ENCODE data around the gene GPRIN3.
"Not testable (repeated sequence)": the region's sequence is repeated elsewhere in the genome, so short reads cannot be mapped to it uniquely, and the experiment has no call there.

The GPRIN3 gene

DNA sequence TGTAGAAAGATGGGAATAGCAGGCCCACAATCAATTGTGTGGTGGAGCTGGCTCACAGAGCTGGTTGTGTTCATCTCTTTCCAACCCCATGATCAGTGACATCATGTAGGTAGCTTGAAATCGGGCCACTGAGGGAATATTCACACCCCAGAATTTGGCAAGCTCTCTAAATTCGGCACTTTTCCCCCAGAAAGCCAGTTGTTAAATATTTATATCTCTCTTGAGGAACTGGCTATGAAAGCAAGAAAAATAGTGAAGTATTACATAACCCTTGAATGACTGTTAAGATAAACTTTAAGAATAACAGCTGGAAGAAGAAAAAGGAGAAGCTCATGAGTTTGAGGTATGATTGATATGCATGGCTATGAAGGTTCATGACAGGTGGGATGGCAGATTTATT lies 38.9 kb downstream of the GPRIN3 start:
- Histone ChIP-seq H3K36me3 (no peaks in the 10 kb centered on the region), H3K4me2 (no peak overlapping the region), H3K27ac (no peak overlapping the region), H4K20me1 (no peaks in the 10 kb centered on the region), H3K9ac (no peak overlapping the region), H3K9me3 (peaks cover 6% of the 10 kb centered on the region; the same call in 1 of the 2 replicates), H3K4me1 (peaks cover 8% of the 10 kb centered on the region), H3K27me3 (no peaks in the 10 kb centered on the region), H3K4me3 (no peak overlapping the region)
- TF ChIP-seq Cebpa-rat (IDR thresholded peaks at IDR 0.05), result no peak

GRCh38 chr4:89267846-89268245 lies 39.8 kb downstream of the GPRIN3 start:
- peaks cover 15% of the 10 kb centered on the region for H3K4me1 ChIP-seq
- H3K4me3 ChIP-seq, result no peak overlapping the region
- H4K20me1 ChIP-seq, result no peaks in the 10 kb centered on the region
- H3K9me3 ChIP-seq, result peaks cover 6% of the 10 kb centered on the region; the same call in 1 of the 2 replicates
- H3K4me2 ChIP-seq, result no peak overlapping the region
- no peaks in the 10 kb centered on the region for H3K36me3 ChIP-seq
- no peaks in the 10 kb centered on the region for H3K27me3 ChIP-seq
- no peak overlapping the region for H3K27ac ChIP-seq
- no peak for TF ChIP-seq Cebpa-rat (IDR thresholded peaks at IDR 0.05)
- H3K9ac ChIP-seq, result no peak overlapping the region

GRCh38 chr4:89267392-89267791 lies 40.2 kb downstream of the GPRIN3 start:
- Histone ChIP-seq H3K4me3 (no peak overlapping the region), H3K9me3 (peaks cover 6% of the 10 kb centered on the region; the same call in 1 of the 2 replicates), H3K27me3 (no peaks in the 10 kb centered on the region), H3K36me3 (no peaks in the 10 kb centered on the region), H4K20me1 (no peaks in the 10 kb centered on the region), H3K4me1 (peaks cover 15% of the 10 kb centered on the region), H3K27ac (no peak overlapping the region), H3K9ac (no peak overlapping the region), H3K4me2 (no peak overlapping the region)
- TF ChIP-seq Cebpa-rat (IDR thresholded peaks at IDR 0.05), result no peak

DNA sequence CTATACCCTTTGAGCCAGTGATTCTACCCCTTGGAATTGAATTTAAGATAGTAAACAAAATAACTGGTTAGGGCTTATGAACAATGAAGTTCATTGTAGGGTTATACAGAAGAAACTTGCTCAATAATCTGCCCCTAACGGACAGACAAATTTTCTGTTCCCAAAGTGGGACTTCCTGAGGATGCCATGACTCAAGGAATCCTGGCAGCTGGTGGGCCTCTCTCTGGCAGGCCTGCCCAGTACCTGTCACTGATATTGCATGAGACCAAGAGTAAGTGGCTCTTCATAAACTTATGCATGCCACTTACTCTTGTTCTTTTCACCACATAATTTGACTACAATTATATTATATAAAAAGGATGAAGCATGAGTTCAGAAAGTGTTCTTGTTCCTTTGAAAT lies 41.5 kb downstream of the GPRIN3 start:
- Histone ChIP-seq H3K4me2 (no peak overlapping the region), H4K20me1 (no peaks in the 10 kb centered on the region), H3K36me3 (no peaks in the 10 kb centered on the region), H3K9me3 (peaks cover 6% of the 10 kb centered on the region; the same call in 1 of the 2 replicates), H3K27ac (no peak overlapping the region), H3K4me1 (peaks cover 15% of the 10 kb centered on the region), H3K9ac (no peak overlapping the region), H3K27me3 (no peaks in the 10 kb centered on the region), H3K4me3 (no peak overlapping the region)
- no peak for TF ChIP-seq Cebpa-rat (IDR thresholded peaks at IDR 0.05)

DNA sequence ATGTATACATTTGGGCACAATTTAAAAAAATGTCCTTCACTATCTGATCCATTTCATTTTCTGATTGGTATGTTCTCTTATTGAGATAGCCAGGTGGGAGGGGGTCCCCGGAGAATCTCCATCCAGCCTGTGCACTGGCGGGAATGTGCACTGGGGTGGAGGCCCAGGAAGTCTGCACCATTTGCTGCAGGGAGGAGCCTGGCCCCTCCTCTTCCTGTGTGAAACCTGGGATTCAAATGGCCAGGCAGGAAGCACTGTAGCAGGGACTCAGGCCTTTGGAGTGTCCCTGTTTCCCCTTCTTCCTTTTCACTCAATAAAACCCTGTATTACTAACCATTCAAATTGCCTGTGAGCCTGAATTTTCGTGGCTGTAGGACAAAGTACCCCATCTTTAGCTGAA lies 44.3 kb downstream of the GPRIN3 start:
- no peaks in the 10 kb centered on the region for H3K27me3 ChIP-seq
- peak overlapping the region; percentile 34; the same call in 1 of the 2 replicates for H3K4me2 ChIP-seq
- no peak overlapping the region for H3K9ac ChIP-seq
- H3K9me3 ChIP-seq, result peaks cover 6% of the 10 kb centered on the region; the same call in 1 of the 2 replicates
- H3K36me3 ChIP-seq, result peaks cover 3% of the 10 kb centered on the region; the same call in 1 of the 2 replicates
- no peak overlapping the region for H3K27ac ChIP-seq
- H3K4me1 ChIP-seq, result peaks cover 19% of the 10 kb centered on the region
- no peak overlapping the region for H3K4me3 ChIP-seq
- no peak for TF ChIP-seq Cebpa-rat (IDR thresholded peaks at IDR 0.05)
- no peaks in the 10 kb centered on the region for H4K20me1 ChIP-seq

DNA sequence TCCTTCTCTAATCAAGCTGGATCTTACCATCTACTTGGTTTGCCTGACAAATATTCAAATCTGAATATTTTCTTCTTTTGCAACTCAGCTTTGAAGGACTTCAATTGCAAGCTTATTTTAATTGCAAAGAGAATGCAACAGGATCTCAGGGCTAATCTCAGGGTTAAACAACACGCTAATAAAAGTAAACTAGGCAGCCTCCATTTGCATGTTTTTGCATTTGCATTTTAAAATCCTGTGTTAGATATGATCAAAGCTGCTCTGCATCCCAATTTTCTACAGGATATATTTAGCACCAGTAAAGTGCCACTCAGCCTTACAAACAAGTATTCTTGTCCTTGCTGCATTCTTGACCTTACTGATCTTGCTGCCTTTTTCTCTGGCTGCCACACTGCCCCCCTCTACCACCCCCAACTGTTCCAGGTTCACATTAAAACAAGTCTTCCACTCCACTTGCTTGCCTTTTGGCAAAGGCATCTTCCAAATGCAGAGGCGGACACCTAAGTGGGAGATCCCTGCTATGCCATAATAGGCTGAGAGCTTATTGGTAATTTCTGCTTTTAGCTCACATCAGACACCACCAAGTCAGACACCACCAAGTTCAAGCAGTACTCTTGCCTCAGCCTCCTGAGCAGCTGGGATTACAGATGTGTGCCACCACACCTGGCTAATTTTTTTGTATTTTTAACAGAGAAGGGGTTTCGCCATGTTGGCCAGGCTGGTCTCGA lies 48.1 kb downstream of the GPRIN3 start:
- peaks cover 6% of the 10 kb centered on the region; the same call in 1 of the 2 replicates for H3K9me3 ChIP-seq
- no peak for TF ChIP-seq Cebpa-rat (IDR thresholded peaks at IDR 0.05)
- no peak overlapping the region for H3K4me3 ChIP-seq
- no peak overlapping the region for H3K27ac ChIP-seq
- H3K36me3 ChIP-seq, result peaks cover 3% of the 10 kb centered on the region; the same call in 1 of the 2 replicates
- H3K4me2 ChIP-seq, result no peak overlapping the region
- peaks cover 19% of the 10 kb centered on the region for H3K4me1 ChIP-seq
- H4K20me1 ChIP-seq, result no peaks in the 10 kb centered on the region
- H3K27me3 ChIP-seq, result no peaks in the 10 kb centered on the region
- no peak overlapping the region for H3K9ac ChIP-seq

GRCh38 chr4:89258506-89258905 lies 49.1 kb downstream of the GPRIN3 start:
- Histone ChIP-seq H3K36me3 (peaks cover 3% of the 10 kb centered on the region; the same call in 1 of the 2 replicates), H3K27me3 (no peaks in the 10 kb centered on the region), H3K27ac (no peak overlapping the region), H3K9me3 (peaks cover 4% of the 10 kb centered on the region; the same call in 1 of the 2 replicates), H4K20me1 (no peaks in the 10 kb centered on the region), H3K4me3 (no peak overlapping the region), H3K4me2 (no peak overlapping the region), H3K9ac (no peak overlapping the region), H3K4me1 (peaks cover 9% of the 10 kb centered on the region)
- TF ChIP-seq Cebpa-rat (IDR thresholded peaks at IDR 0.05), result no peak

GRCh38 chr4:89257376-89257775 lies 50.2 kb downstream of the GPRIN3 start:
- Histone ChIP-seq H3K4me1 (peaks cover 4% of the 10 kb centered on the region; the same call in 1 of the 2 replicates), H3K4me2 (no peak overlapping the region), H3K9ac (no peak overlapping the region), H3K36me3 (peaks cover 3% of the 10 kb centered on the region; the same call in 1 of the 2 replicates), H4K20me1 (no peaks in the 10 kb centered on the region), H3K27me3 (no peaks in the 10 kb centered on the region), H3K4me3 (no peak overlapping the region), H3K27ac (no peak overlapping the region), H3K9me3 (peaks cover 4% of the 10 kb centered on the region; the same call in 1 of the 2 replicates)
- no peak for TF ChIP-seq Cebpa-rat (IDR thresholded peaks at IDR 0.05)

DNA sequence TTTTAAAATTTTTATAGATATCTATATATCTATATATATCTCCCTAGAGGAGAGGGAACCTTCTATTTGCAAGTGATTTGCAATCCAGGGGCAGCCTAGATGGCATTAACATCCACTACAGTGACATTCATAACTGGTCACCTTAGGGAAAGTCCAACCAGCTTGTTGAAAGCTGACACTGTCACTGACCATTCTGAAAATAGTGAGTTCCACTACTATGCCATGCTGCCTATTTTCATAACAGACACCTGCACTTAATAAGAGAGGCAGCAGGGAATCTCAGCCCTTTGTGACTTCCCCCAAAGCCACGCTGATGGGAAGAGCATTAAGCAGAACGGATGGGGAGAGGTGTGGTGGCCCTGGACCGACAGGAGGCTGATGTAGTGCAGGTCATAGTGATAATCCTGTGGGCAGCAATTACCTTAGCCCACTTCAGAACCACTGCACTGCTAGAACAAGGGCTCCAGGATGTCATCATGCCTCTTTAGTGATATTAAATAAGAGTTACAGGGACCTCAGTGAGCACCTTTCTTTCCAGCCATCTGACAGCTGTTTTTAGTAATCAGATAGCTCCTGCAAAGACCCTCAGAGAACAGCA lies 51.3 kb downstream of the GPRIN3 start:
- H3K27me3 ChIP-seq, result no peaks in the 10 kb centered on the region
- no peak for TF ChIP-seq Cebpa-rat (IDR thresholded peaks at IDR 0.05)
- H3K9ac ChIP-seq, result no peak overlapping the region
- H3K4me2 ChIP-seq, result no peak overlapping the region
- peaks cover 4% of the 10 kb centered on the region; the same call in 1 of the 2 replicates for H3K9me3 ChIP-seq
- H4K20me1 ChIP-seq, result no peaks in the 10 kb centered on the region
- H3K4me3 ChIP-seq, result no peak overlapping the region
- H3K36me3 ChIP-seq, result peaks cover 3% of the 10 kb centered on the region; the same call in 1 of the 2 replicates
- peaks cover 4% of the 10 kb centered on the region; the same call in 1 of the 2 replicates for H3K4me1 ChIP-seq
- H3K27ac ChIP-seq, result no peak overlapping the region

DNA sequence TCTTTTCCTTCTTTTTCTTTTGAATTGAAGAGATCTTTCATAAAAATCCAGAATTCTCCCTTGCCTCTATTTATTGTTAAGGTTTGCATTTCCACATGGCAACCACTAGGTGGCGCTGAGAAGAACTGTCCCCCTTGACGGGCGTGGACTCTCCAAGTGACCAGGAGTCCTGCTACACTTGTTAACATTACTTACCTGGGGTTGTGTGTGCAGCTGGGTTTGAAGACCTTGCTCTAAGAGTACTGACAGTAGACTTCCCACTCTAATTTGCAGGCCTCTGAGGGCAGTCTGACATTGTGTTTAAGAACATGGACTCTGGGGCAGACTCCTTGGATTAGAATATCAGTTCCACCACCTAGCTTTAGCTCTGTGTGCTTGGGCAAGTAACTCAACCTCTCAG lies 52.8 kb downstream of the GPRIN3 start:
- no peak overlapping the region for H3K27ac ChIP-seq
- H3K4me1 ChIP-seq, result no peaks in the 10 kb centered on the region

GRCh38 chr4:89254347-89254746 lies 53.3 kb downstream of the GPRIN3 start:
- H3K27me3 ChIP-seq, H3K4me3 ChIP-seq, H3K4me1 ChIP-seq, H4K20me1 ChIP-seq, H3K27ac ChIP-seq, H3K9ac ChIP-seq, H3K9me3 ChIP-seq, H3K4me2 ChIP-seq: not testable (repeated sequence)
- peaks cover 11% of the 10 kb centered on the region for H3K36me3 ChIP-seq

More for the DNA sequence above, 52.8 kb downstream of the GPRIN3 start:
- H4K20me1 ChIP-seq, result no peaks in the 10 kb centered on the region
- peaks cover 4% of the 10 kb centered on the region; the same call in 1 of the 2 replicates for H3K9me3 ChIP-seq
- H3K4me3 ChIP-seq, result no peak overlapping the region
- peaks cover 6% of the 10 kb centered on the region for H3K36me3 ChIP-seq
- no peak overlapping the region for H3K4me2 ChIP-seq
- H3K27me3 ChIP-seq, result no peaks in the 10 kb centered on the region
- TF ChIP-seq Cebpa-rat (IDR thresholded peaks at IDR 0.05), result no peak
- no peak overlapping the region for H3K9ac ChIP-seq

Data from BLaER1 (cell line).